ENCODE results near the gene KRT33B. TPM values are rescaled to one million over a fixed set of nuclear protein-coding genes. Genes with fewer than 3 reads are reported as not detected.
"Not testable (repeated sequence)": the region's sequence is repeated elsewhere in the genome, so short reads cannot be mapped to it uniquely, and the experiment has no call there.

Gene KRT33B
- total RNA-seq (2014; rRNA removed; shearing (Covaris generic)) = 1.3 TPM in 1 of 2 replicates, not detected in the other

GRCh38 chr17:41369713-41370112 is at the start of gene KRT33B:
Gene KRT33B (minus strand): TSS chr17:41369813. CDS start chr17:41369750, 63 bp downstream.
- no peak for DNase-seq (ENCODE audit: low read depth)

- no peak for DNase-seq (ENCODE audit: low read depth)
These were observed 48.7 kb upstream of the KRT33B start for GRCh38 chr17:41418116-41418860.

GRCh38 chr17:41417576-41418015 is 48.0 kb upstream of the KRT33B start:
- peak; percentile 22 for DNase-seq (ENCODE audit: low read depth)

GRCh38 chr17:41417127-41417526 is 47.5 kb upstream of the KRT33B start:
- DNase-seq (ENCODE audit: low read depth) = no peak

- peak; percentile 60 for DNase-seq (ENCODE audit: low read depth)
These were observed 46.9 kb upstream of the KRT33B start for GRCh38 chr17:41416479-41416878.

- peak; percentile 81 for DNase-seq (ENCODE audit: low read depth)
These were observed 46.3 kb upstream of the KRT33B start for GRCh38 chr17:41415833-41416335.

GRCh38 chr17:41415411-41415810 is 45.8 kb upstream of the KRT33B start:
- no peak for DNase-seq (ENCODE audit: low read depth)

- peak; percentile 37 for DNase-seq (ENCODE audit: low read depth)
These were observed 44.4 kb upstream of the KRT33B start for GRCh38 chr17:41413982-41414381.

GRCh38 chr17:41413353-41413957 is 43.8 kb upstream of the KRT33B start:
- DNase-seq (ENCODE audit: low read depth) = peak; percentile 64

GRCh38 chr17:41411072-41411840 is 41.6 kb upstream of the KRT33B start:
- DNase-seq (ENCODE audit: low read depth) = no peak

- DNase-seq (ENCODE audit: low read depth) = no peak
These were observed 37.6 kb upstream of the KRT33B start for GRCh38 chr17:41407226-41407625.

GRCh38 chr17:41406205-41406604 is 36.6 kb upstream of the KRT33B start:
- peak; percentile 73 for DNase-seq (ENCODE audit: low read depth)

- peak; percentile 100 for DNase-seq (ENCODE audit: low read depth)
These were observed 34.5 kb upstream of the KRT33B start for GRCh38 chr17:41404024-41404671.

GRCh38 chr17:41403404-41404023 is 33.9 kb upstream of the KRT33B start:
- peak; percentile 86 for DNase-seq (ENCODE audit: low read depth)

- peak; percentile 90 for DNase-seq (ENCODE audit: low read depth)
These were observed 32.5 kb upstream of the KRT33B start for GRCh38 chr17:41402161-41402560.

- DNase-seq (ENCODE audit: low read depth) = no peak
These were observed 27.5 kb upstream of the KRT33B start, which contains the start of gene KRT31 for GRCh38 chr17:41396996-41397660. Gene KRT31 (minus strand): TSS chr17:41397608. CDS start chr17:41397539, 69 bp downstream.

- no peak for DNase-seq (ENCODE audit: low read depth)
These were observed 26.7 kb upstream of the KRT33B start for GRCh38 chr17:41396340-41396739.

- DNase-seq (ENCODE audit: low read depth) = no peak
These were observed 26.0 kb upstream of the KRT33B start for GRCh38 chr17:41395611-41396010.

- not testable (repeated sequence) for DNase-seq (ENCODE audit: low read depth)
These were observed 25.4 kb upstream of the KRT33B start for GRCh38 chr17:41395044-41395443.

GRCh38 chr17:41394254-41394996 is 24.8 kb upstream of the KRT33B start:
- peak; percentile 45 for DNase-seq (ENCODE audit: low read depth)
